Measurements from ENCODE around the gene EPHA5. TPM values are rescaled to one million over a fixed set of nuclear protein-coding genes. Genes with fewer than 3 reads are reported as not detected.

EPHA5 gene
- total RNA-seq, 1 experiment from 2014 or later: 2.0 TPM

DNA sequence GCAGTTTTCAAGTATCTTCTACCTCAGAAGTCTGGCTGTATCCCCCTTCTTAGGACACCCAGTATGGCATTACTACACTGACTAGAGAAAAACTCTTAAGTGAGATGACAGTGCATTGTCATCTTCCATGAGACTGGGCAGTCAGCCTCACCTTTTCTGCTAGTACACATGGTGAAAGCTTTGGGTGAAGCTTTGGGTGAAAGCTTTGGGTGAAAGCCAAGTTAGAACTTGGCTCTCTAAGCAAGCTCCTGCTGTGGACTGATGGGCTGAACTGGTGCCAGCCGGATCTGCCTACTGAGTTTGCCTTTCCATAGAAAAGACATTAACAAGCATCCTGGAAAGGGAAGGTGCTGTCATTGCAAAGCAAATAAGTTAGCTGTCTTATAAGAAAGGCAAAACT, 8.8 kb downstream of the EPHA5 start:
- CTCF ChIA-PET: no interaction called here
- DNase-seq (peak; percentile 71), ATAC-seq (peak; percentile 76)
- Histone ChIP-seq H3K4me2 (ENCODE audit: low read length) (no peak overlapping the region), H3K79me2 (ENCODE audit: low read length) (no peaks in the 10 kb centered on the region), H3K9ac (ENCODE audit: low read length) (no peak overlapping the region), H3K4me3 (ENCODE audit: low read length) (no peak overlapping the region), H3K27me3 (ENCODE audit: low read length) (no peaks in the 10 kb centered on the region), H3K9me2 (replicated peaks; ENCODE audit: low read length) (no peaks in the 10 kb centered on the region), H3K36me3 (ENCODE audit: low read depth, low read length) (no peaks in the 10 kb centered on the region), H3K4me1 (ENCODE audit: insufficient read depth, low read length) (peaks cover 32% of the 10 kb centered on the region), H3K27ac (ENCODE audit: low read length) (peak overlapping the region; percentile 0), H3K9me3 (ENCODE audit: low read length) (no peaks in the 10 kb centered on the region), H3F3A (ENCODE audit: low read length, unreplicated experiment) (no peaks in the 10 kb centered on the region), H4K20me1 (ENCODE audit: low read length) (no peaks in the 10 kb centered on the region), H2AFZ (ENCODE audit: low read length) (no peak overlapping the region)
- POLR2A ChIA-PET (ENCODE audit: unreplicated experiment): no interaction called here
- no peak for TF ChIP-seq EZH2 (IDR thresholded peaks at IDR 0.05; ENCODE audit: low read length, unreplicated experiment)
- TF ChIP-seq, protein P1, sequence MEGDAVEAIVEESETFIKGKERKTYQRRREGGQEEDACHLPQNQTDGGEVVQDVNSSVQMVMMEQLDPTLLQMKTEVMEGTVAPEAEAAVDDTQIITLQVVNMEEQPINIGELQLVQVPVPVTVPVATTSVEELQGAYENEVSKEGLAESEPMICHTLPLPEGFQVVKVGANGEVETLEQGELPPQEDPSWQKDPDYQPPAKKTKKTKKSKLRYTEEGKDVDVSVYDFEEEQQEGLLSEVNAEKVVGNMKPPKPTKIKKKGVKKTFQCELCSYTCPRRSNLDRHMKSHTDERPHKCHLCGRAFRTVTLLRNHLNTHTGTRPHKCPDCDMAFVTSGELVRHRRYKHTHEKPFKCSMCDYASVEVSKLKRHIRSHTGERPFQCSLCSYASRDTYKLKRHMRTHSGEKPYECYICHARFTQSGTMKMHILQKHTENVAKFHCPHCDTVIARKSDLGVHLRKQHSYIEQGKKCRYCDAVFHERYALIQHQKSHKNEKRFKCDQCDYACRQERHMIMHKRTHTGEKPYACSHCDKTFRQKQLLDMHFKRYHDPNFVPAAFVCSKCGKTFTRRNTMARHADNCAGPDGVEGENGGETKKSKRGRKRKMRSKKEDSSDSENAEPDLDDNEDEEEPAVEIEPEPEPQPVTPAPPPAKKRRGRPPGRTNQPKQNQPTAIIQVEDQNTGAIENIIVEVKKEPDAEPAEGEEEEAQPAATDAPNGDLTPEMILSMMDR (conservative IDR thresholded peaks at IDR 0.05; ENCODE audit: low read depth, low read length): no peak
- TF ChIP-seq EZH2phosphoT487 (IDR thresholded peaks at IDR 0.05; ENCODE audit: borderline replicate concordance, low read length): no peak
- intact Hi-C loops (cut with micrococcal nuclease): loop anchor here (1.0 to 10.0 kb wide), 4 partner anchors 10 to 1663 kb away; no protein-coding TSS in a partner anchor
- no TSS peak for BruUV-seq (replicated peaks)

DNA sequence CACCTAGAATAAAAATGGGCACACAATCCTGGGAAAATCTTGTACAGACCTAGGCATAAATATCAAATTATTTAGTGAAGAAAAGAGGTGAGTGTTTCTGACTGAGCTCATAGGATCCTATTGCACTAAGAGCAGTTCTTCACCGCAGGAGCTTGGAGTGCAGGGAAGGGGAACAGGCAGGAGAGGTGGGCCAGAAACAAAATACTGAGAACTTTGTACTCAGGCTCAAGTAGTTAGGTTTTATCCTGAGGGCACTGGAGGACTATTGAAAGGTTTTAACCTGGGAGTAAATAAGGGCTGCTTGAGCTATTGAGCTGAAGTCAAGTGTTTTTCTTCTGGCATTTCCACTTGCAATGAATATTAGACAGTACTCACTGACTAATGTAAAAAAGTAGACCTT, 12.2 kb downstream of the EPHA5 start:
- ChIA-PET CTCF (no interaction called here), POLR2A (ENCODE audit: unreplicated experiment) (no interaction called here)
- DNase-seq (no peak), ATAC-seq (no peak)
- no peak overlapping the region for H3K9ac ChIP-seq (ENCODE audit: low read length)
- no peak overlapping the region for H2AFZ ChIP-seq (ENCODE audit: low read length)
- H3K9me2 ChIP-seq (replicated peaks; ENCODE audit: low read length): no peaks in the 10 kb centered on the region
- H3K4me3 ChIP-seq (ENCODE audit: low read length): no peak overlapping the region
- intact Hi-C loops (cut with micrococcal nuclease): no loop called here
- H3K9me3 ChIP-seq (ENCODE audit: low read length): no peaks in the 10 kb centered on the region
- no peaks in the 10 kb centered on the region for H3K36me3 ChIP-seq (ENCODE audit: low read depth, low read length)
- no peaks in the 10 kb centered on the region for H3K79me2 ChIP-seq (ENCODE audit: low read length)
- BruUV-seq (replicated peaks): no TSS peak
- H3K4me1 ChIP-seq (ENCODE audit: insufficient read depth, low read length): peaks cover 34% of the 10 kb centered on the region
- no peaks in the 10 kb centered on the region for H3K27me3 ChIP-seq (ENCODE audit: low read length)
- no peak overlapping the region for H3K27ac ChIP-seq (ENCODE audit: low read length)
- no peaks in the 10 kb centered on the region for H4K20me1 ChIP-seq (ENCODE audit: low read length)
- TF ChIP-seq EZH2phosphoT487 (IDR thresholded peaks at IDR 0.05; ENCODE audit: borderline replicate concordance, low read length) (no peak), EZH2 (IDR thresholded peaks at IDR 0.05; ENCODE audit: low read length, unreplicated experiment) (no peak)
- TF ChIP-seq, protein P1 (conservative IDR thresholded peaks at IDR 0.05; ENCODE audit: low read depth, low read length): no peak
- no peak overlapping the region for H3K4me2 ChIP-seq (ENCODE audit: low read length)
- H3F3A ChIP-seq (ENCODE audit: low read length, unreplicated experiment): no peaks in the 10 kb centered on the region

DNA sequence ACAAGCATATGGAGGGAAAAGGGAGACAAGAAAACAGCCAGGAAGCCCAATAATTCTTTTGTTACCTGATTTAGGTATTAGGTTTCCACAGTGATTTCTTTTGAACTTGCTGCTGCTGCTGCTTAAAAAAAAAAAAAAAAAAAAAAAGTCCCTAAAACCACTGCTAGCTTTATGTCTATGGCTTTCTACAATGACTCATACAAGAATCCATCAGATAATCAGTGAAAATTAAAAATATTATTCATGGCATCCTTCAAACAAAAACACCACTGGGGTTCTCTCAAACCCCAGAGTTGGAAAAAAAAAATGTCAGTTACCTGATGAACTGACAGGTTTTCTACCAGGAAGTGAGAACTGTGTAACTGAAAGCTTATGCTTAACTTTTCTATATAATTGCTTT, 14.3 kb downstream of the EPHA5 start:
- CTCF ChIA-PET: no interaction called here
- Histone ChIP-seq H3K79me2 (ENCODE audit: low read length) (no peaks in the 10 kb centered on the region), H3K9me2 (replicated peaks; ENCODE audit: low read length) (no peaks in the 10 kb centered on the region), H3K36me3 (ENCODE audit: low read depth, low read length) (no peaks in the 10 kb centered on the region), H3K9ac (ENCODE audit: low read length) (no peak overlapping the region), H3K4me1 (ENCODE audit: insufficient read depth, low read length) (peaks cover 26% of the 10 kb centered on the region), H4K20me1 (ENCODE audit: low read length) (no peaks in the 10 kb centered on the region), H3K4me3 (ENCODE audit: low read length) (no peak overlapping the region), H2AFZ (ENCODE audit: low read length) (no peak overlapping the region), H3K9me3 (ENCODE audit: low read length) (no peaks in the 10 kb centered on the region), H3K4me2 (ENCODE audit: low read length) (no peak overlapping the region), H3K27me3 (ENCODE audit: low read length) (no peaks in the 10 kb centered on the region), H3K27ac (ENCODE audit: low read length) (no peak overlapping the region), H3F3A (ENCODE audit: low read length, unreplicated experiment) (no peaks in the 10 kb centered on the region)
- no TSS peak for BruUV-seq (replicated peaks)
- POLR2A ChIA-PET (ENCODE audit: unreplicated experiment): no interaction called here
- ATAC-seq (no peak), DNase-seq (no peak)
- TF ChIP-seq EZH2 (IDR thresholded peaks at IDR 0.05; ENCODE audit: low read length, unreplicated experiment) (no peak), EZH2phosphoT487 (IDR thresholded peaks at IDR 0.05; ENCODE audit: borderline replicate concordance, low read length) (no peak)
- TF ChIP-seq, protein P1 (conservative IDR thresholded peaks at IDR 0.05; ENCODE audit: low read depth, low read length): no peak
- intact Hi-C loops (cut with micrococcal nuclease): no loop called here

Measured in PC-3 (cell line).